SU-DHL-6 (cell line): ENCODE data around the gene DNAI4.

Experiments used
- H2AFZ ChIP-seq: fragments of 200-600 bp; sonication (generic); 2 replicates; pipeline ENCODE4 v1.6.1; 2014; ENCODE audit warnings: low read depth, mild to moderate bottlenecking, moderate library complexity, mixed read lengths, antibody characterized with exemption, low read length; ENCODE audit not compliant: severe bottlenecking
- H3F3A ChIP-seq: fragments of 200-600 bp; shearing (Covaris generic); 2 replicates; pipeline ENCODE4 v1.6.0; 2016; ENCODE audit warnings: antibody characterized with exemption, mild to moderate bottlenecking; ENCODE audit not compliant: insufficient read depth
- H3K27ac ChIP-seq: fragments of 200-600 bp; sonication (generic); 2 replicates; pipeline ENCODE4 v1.5.1; 2016; ENCODE audit warnings: low read depth, mild to moderate bottlenecking, low read length, moderate library complexity, mixed read lengths
- H3K27me3 ChIP-seq: fragments of 200-600 bp; sonication (generic), shearing (Covaris generic); 2 replicates; pipeline ENCODE4 v1.6.0; 2014; ENCODE audit warnings: mild to moderate bottlenecking, low read length
- H3K36me3 ChIP-seq: fragments of 200-600 bp; sonication (generic); 2 replicates; pipeline ENCODE4 v1.6.1; 2014; ENCODE audit warnings: mild to moderate bottlenecking, low read length, mixed read lengths
- H3K4me2 ChIP-seq: fragments of 300-600, 200-600 bp; shearing (Covaris generic), sonication (generic); 2 replicates; pipeline ENCODE4 v1.6.0; 2014; ENCODE audit warnings: low read length, low read depth, mild to moderate bottlenecking; ENCODE audit not compliant: poor library complexity, severe bottlenecking
- H3K4me3 ChIP-seq: fragments of 200-600 bp; sonication (generic); 2 replicates; pipeline ENCODE4 v1.5.1; 2014; ENCODE audit warnings: antibody characterized with exemption, low read length, mild to moderate bottlenecking, mixed read lengths; ENCODE audit not compliant: insufficient read depth, poor library complexity, severe bottlenecking
- H3K79me2 ChIP-seq: fragments of 200-600 bp; sonication (generic); 2 replicates; pipeline ENCODE4 v1.6.1; 2014; ENCODE audit warnings: mild to moderate bottlenecking, low read length, moderate library complexity; ENCODE audit not compliant: insufficient read depth
- H3K9ac ChIP-seq: fragments of 200-600 bp; sonication (generic); 2 replicates; pipeline ENCODE4 v1.7.0; 2014; ENCODE audit warnings: mild to moderate bottlenecking, low read length
- H3K9me2 ChIP-seq: fragments of 200-600 bp; sonication (generic); replicated peaks from 2 replicates; pipeline ENCODE4 v1.6.1; 2014; ENCODE audit warnings: low read length; ENCODE audit not compliant: insufficient read depth
- H3K9me3 ChIP-seq: fragments of 200-600 bp; sonication (generic); 2 replicates; pipeline ENCODE4 v1.6.1; 2014; ENCODE audit warnings: low read length, mixed read lengths; ENCODE audit not compliant: insufficient read depth
- H4K20me1 ChIP-seq: fragments of 200-600 bp; sonication (generic); 2 replicates; pipeline ENCODE4 v1.6.1; 2014; ENCODE audit warnings: low read depth, mild to moderate bottlenecking, antibody characterized with exemption, low read length, moderate library complexity, mixed read lengths
- EZH2phosphoT487 ChIP-seq: fragments of 200-600 bp; sonication (generic), shearing (Covaris generic); conservative IDR thresholded peaks from 2 replicates; pipeline ENCODE4 v1.6.1; 2018; ENCODE audit warnings: mild to moderate bottlenecking, antibody characterized with exemption, low read length, moderate library complexity, mixed read lengths
- TF ChIP-seq, protein P1 (sequence below): fragments of 200-600 bp; sonication (generic); IDR thresholded peaks from one replicate; pipeline ENCODE4 v1.5.1; 2017; ENCODE audit warnings: antibody characterized with exemption, mild to moderate bottlenecking, low read length, moderate library complexity; ENCODE audit not compliant: insufficient read depth, poor library complexity, severe bottlenecking

DNAI4 gene

DNA sequence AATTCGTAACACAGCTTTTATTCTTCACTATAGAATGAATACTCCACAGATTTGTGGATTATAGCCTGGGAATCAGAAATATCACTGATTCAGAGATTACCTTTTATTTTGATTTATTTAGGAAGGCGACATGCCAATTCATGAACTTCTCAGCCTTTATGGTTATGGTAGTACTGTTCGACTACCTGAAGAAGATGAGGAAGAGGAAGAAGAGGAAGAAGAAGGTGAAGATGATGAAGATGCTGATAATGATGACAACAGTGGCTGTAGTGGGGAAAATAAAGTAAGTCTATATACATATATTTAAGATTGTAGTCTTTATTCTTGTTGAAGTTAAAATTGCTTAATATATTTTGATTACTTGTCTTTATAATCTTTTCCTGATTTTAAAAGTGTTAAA lies 33.3 kb upstream of the DNAI4 start:
- Histone ChIP-seq H3K79me2 (peaks cover 10% of the 10 kb centered on the region), H3K9ac (no peak overlapping the region), H2AFZ (no peak overlapping the region), H3K4me2 (no peak overlapping the region), H3F3A (no peaks in the 10 kb centered on the region), H3K9me2 (no peaks in the 10 kb centered on the region), H3K9me3 (no peaks in the 10 kb centered on the region), H3K27ac (no peak overlapping the region), H4K20me1 (peaks cover 4% of the 10 kb centered on the region; the same call in 1 of the 2 replicates), H3K36me3 (peaks cover 57% of the 10 kb centered on the region), H3K27me3 (no peaks in the 10 kb centered on the region), H3K4me3 (no peak overlapping the region)
- TF ChIP-seq, protein P1, sequence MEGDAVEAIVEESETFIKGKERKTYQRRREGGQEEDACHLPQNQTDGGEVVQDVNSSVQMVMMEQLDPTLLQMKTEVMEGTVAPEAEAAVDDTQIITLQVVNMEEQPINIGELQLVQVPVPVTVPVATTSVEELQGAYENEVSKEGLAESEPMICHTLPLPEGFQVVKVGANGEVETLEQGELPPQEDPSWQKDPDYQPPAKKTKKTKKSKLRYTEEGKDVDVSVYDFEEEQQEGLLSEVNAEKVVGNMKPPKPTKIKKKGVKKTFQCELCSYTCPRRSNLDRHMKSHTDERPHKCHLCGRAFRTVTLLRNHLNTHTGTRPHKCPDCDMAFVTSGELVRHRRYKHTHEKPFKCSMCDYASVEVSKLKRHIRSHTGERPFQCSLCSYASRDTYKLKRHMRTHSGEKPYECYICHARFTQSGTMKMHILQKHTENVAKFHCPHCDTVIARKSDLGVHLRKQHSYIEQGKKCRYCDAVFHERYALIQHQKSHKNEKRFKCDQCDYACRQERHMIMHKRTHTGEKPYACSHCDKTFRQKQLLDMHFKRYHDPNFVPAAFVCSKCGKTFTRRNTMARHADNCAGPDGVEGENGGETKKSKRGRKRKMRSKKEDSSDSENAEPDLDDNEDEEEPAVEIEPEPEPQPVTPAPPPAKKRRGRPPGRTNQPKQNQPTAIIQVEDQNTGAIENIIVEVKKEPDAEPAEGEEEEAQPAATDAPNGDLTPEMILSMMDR, result no peak
- TF ChIP-seq EZH2phosphoT487, result no peak

DNA sequence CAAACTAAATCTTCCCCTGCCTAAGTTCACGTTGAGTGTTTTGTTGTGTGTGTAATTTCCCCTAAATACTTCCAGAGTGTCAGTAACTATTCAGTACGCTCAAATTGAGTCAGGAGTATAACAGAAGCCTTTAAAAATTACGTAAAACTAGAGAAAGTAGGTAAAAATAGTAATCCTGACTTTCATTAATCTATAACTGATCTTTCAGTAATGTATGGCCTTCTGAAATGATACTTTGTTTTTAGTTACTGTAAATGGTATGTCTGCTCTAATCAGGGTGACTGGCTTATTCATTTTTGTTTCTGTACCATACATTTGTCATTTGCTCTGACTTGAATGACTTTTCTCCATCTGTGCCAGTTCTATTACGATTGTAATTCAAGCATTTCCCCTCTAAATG lies 29.6 kb upstream of the DNAI4 start:
- H3K27me3 ChIP-seq, result no peaks in the 10 kb centered on the region
- no peak overlapping the region for H2AFZ ChIP-seq
- no peaks in the 10 kb centered on the region for H3K9me2 ChIP-seq
- no peak overlapping the region for H3K9ac ChIP-seq
- no peak overlapping the region for H3K4me2 ChIP-seq
- H3K36me3 ChIP-seq, result peaks cover 36% of the 10 kb centered on the region
- H3K4me3 ChIP-seq, result no peak overlapping the region
- peaks cover 13% of the 10 kb centered on the region for H3K79me2 ChIP-seq
- H3F3A ChIP-seq, result no peaks in the 10 kb centered on the region
- TF ChIP-seq, protein P1, result no peak
- no peak for TF ChIP-seq EZH2phosphoT487
- H3K27ac ChIP-seq, result no peak overlapping the region
- H3K9me3 ChIP-seq, result no peaks in the 10 kb centered on the region
- H4K20me1 ChIP-seq, result peaks cover 1% of the 10 kb centered on the region; the same call in 1 of the 2 replicates

DNA sequence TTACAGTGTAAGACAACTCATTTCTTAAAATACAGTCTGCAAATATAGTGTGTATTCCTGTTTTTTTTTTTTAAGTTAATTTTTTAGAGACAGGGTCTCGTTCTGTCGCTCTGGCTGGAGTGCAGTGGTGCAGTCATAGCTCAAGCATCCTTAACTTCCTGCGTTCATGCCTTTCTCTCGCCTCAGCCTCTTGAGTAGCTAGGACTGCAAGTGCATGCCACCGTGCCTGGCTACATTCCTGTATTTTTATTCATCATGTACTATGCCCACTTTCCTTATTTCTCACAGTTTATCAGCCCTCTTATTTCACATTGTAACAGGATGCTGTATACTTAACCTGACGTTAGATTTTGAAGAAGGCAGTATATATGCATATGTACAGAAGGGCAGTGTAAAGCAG lies 26.9 kb upstream of the DNAI4 start:
- H3K9ac ChIP-seq, result no peak overlapping the region
- TF ChIP-seq, protein P1, result no peak
- TF ChIP-seq EZH2phosphoT487, result no peak
- peaks cover 13% of the 10 kb centered on the region for H3K79me2 ChIP-seq
- no peaks in the 10 kb centered on the region for H3K9me3 ChIP-seq
- H3K9me2 ChIP-seq, result no peaks in the 10 kb centered on the region
- H2AFZ ChIP-seq, result no peak overlapping the region
- no peaks in the 10 kb centered on the region for H3F3A ChIP-seq
- H3K4me3 ChIP-seq, result no peak overlapping the region
- no peak overlapping the region for H3K27ac ChIP-seq
- H3K27me3 ChIP-seq, result no peaks in the 10 kb centered on the region
- no peaks in the 10 kb centered on the region for H4K20me1 ChIP-seq
- no peak overlapping the region for H3K4me2 ChIP-seq
- peaks cover 38% of the 10 kb centered on the region; the same call in 1 of the 2 replicates for H3K36me3 ChIP-seq
